ENCODE results near the gene ZNF354C.

DNA sequence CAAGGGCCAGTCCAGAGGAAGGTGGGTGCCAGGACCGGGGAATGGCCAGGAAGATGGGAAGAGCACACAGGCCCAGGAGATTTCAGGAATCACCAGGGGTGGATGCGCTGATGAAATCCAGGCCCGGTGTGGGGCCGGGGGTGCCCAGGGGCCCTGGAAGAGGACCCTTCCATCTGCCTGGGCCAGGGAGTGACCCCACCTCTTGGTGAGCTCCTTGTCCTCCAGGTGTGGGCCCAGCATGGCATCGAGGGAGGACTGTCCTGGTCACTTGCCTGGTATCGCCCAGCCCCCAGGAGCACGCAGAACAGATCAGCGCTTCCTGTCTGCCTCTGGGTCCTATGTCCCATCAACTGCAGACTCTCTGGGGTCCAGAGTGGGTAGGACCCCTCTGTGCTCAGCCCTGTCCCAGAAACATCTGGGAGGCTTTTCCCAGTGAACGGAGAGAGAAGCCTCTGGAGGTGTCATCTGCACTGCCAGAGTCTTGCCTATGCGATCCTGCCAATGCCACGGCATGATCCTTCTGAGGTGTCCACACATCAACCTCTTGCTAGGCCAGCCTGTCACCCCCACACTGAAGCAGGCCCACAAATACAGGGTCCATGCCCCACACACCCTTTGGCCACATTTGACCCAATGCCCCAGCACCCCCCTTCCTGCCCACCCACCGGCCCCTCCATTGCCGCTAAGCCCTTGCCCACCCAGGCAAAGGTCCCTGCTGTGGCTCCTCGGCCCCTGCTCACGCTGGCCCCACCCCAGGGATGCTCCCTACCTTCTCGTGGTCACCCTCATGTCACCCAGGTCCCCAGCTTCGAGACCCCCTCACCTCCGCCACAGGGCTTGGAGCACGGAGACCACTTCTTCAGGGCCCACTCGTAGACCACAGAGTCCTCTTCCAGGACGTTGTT lies 67.2 kb downstream of the ZNF354C start:
- no peak for TF ChIP-seq POLR2A (IDR thresholded peaks at IDR 0.05; ENCODE audit: extremely low read depth, insufficient read length)
- TF ChIP-seq CTCF (IDR thresholded peaks at IDR 0.05; ENCODE audit: low read depth, low read length) = no peak
- no peak for TF ChIP-seq MYC (IDR thresholded peaks at IDR 0.05; ENCODE audit: low read depth, low read length)
- TF ChIP-seq, protein P1, sequence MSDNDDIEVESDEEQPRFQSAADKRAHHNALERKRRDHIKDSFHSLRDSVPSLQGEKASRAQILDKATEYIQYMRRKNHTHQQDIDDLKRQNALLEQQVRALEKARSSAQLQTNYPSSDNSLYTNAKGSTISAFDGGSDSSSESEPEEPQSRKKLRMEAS (IDR thresholded peaks at IDR 0.05; ENCODE audit: low read depth, low read length) = no peak

Data from NB4 (cell line).